ENCODE measurements around the gene PDE3A.

GRCh38 chr12:20443792-20444191, 75.5 kb downstream of the PDE3A start:
- TF ChIP-seq, protein P1, sequence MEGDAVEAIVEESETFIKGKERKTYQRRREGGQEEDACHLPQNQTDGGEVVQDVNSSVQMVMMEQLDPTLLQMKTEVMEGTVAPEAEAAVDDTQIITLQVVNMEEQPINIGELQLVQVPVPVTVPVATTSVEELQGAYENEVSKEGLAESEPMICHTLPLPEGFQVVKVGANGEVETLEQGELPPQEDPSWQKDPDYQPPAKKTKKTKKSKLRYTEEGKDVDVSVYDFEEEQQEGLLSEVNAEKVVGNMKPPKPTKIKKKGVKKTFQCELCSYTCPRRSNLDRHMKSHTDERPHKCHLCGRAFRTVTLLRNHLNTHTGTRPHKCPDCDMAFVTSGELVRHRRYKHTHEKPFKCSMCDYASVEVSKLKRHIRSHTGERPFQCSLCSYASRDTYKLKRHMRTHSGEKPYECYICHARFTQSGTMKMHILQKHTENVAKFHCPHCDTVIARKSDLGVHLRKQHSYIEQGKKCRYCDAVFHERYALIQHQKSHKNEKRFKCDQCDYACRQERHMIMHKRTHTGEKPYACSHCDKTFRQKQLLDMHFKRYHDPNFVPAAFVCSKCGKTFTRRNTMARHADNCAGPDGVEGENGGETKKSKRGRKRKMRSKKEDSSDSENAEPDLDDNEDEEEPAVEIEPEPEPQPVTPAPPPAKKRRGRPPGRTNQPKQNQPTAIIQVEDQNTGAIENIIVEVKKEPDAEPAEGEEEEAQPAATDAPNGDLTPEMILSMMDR (IDR thresholded peaks at IDR 0.05; ENCODE audit: poor library complexity), result no peak
- TF ChIP-seq EZH2phosphoT487 (IDR thresholded peaks at IDR 0.05; ENCODE audit: low read depth, severe bottlenecking, unreplicated experiment), result no peak
- no peak for TF ChIP-seq EZH2 (IDR thresholded peaks at IDR 0.05; ENCODE audit: borderline replicate concordance)

All from hepatocyte (in vitro differentiated cells).